T47D (cell line): Measurements from ENCODE around the gene GMDS.

Experiments used
- DNase-seq, 2 experiments: peaks; one replicate each; pipeline versions ENCODE4 v3.0.0 to v3.0.0-alpha.2; 2011 to 2012; ENCODE audit warnings: low read depth in 1 of 2, low spot score in 1 of 2
- JUND ChIP-seq: IDR thresholded peaks from 2 replicates; pipeline ENCODE4 v1.6.1; 2012; ENCODE audit warnings: low read depth
- in situ Hi-C: cut with HindIII; loops from 2 replicates; pipeline ENCODE4 v1.10.0; 2016; ENCODE audit warnings: low sequenced_read_pairs, low pct_unique_long_range_greater_than_20kb

Gene GMDS

GRCh38 chr6:2231438-2231837 lies 14.0 kb downstream of the GMDS start:
- DNase-seq = no peak
- in situ Hi-C loops = no loop called here
- TF ChIP-seq JUND = no peak

GRCh38 chr6:2230659-2231277 lies 14.6 kb downstream of the GMDS start:
- in situ Hi-C loops = no loop called here
- no peak for TF ChIP-seq JUND
- DNase-seq = no peak

GRCh38 chr6:2229742-2230141 lies 15.7 kb downstream of the GMDS start:
- in situ Hi-C loops = no loop called here
- DNase-seq = no peak
- TF ChIP-seq JUND = no peak

- in situ Hi-C loops = no loop called here
- no peak for DNase-seq
- no peak for TF ChIP-seq JUND
Observed at GRCh38 chr6:2229039-2229438, 16.4 kb downstream of the GMDS start.

- DNase-seq = no peak
- in situ Hi-C loops = no loop called here
- no peak for TF ChIP-seq JUND
Observed at GRCh38 chr6:2228392-2228791, 17.0 kb downstream of the GMDS start.

- TF ChIP-seq JUND = no peak
- in situ Hi-C loops = no loop called here
- no peak for DNase-seq
Observed at GRCh38 chr6:2226775-2227174, 18.6 kb downstream of the GMDS start.

GRCh38 chr6:2225422-2226392 lies 19.7 kb downstream of the GMDS start:
- no peak for DNase-seq
- in situ Hi-C loops = no loop called here
- no peak for TF ChIP-seq JUND

GRCh38 chr6:2224847-2225382 lies 20.5 kb downstream of the GMDS start:
- no peak for DNase-seq
- no peak for TF ChIP-seq JUND
- in situ Hi-C loops = no loop called here

GRCh38 chr6:2222275-2222842 lies 23.0 kb downstream of the GMDS start:
- no peak for TF ChIP-seq JUND
- in situ Hi-C loops = no loop called here
- DNase-seq = no peak

- no peak for TF ChIP-seq JUND
- in situ Hi-C loops = no loop called here
- DNase-seq = peak; percentile 19 to 21
Observed at GRCh38 chr6:2221726-2222274, 23.6 kb downstream of the GMDS start.

GRCh38 chr6:2220154-2220553 lies 25.3 kb downstream of the GMDS start:
- TF ChIP-seq JUND = no peak
- no peak for DNase-seq
- in situ Hi-C loops = no loop called here

GRCh38 chr6:2218866-2219265 lies 26.5 kb downstream of the GMDS start:
- in situ Hi-C loops = no loop called here
- no peak for DNase-seq
- TF ChIP-seq JUND = no peak

- in situ Hi-C loops = no loop called here
- TF ChIP-seq JUND = no peak
- DNase-seq = no peak
Observed at GRCh38 chr6:2216794-2217383, 28.5 kb downstream of the GMDS start.
